GM12878 (cell line): ENCODE results near the gene ITPR3. TPM values are rescaled to one million over a fixed set of nuclear protein-coding genes. Genes with fewer than 3 reads are reported as not detected.

Source experiments
- ATAC-seq: fragments of 200-7000 bp; cut with Tn5 transposase; 3 replicates; pipeline ENCODE4 v1.9.1; 2020; ENCODE audit warnings: mild to moderate bottlenecking, moderate library complexity
- BruUV-seq: library from RNA; stranded (reverse); fragments of 400-500 nt; replicated peaks from 2 replicates; lab custom pipeline; 2021; lab: Mats Ljungman, UMichigan
- CTCF ChIA-PET: fragments of 300-600 bp; sonication (Branson Sonifier 250); formaldehyde crosslinking; extraction: SDS; loops from one replicate; lab custom pipeline; 2021; ENCODE audit warnings: inconsistent platforms; lab: Yijun Ruan, JAX
- POLR2A ChIA-PET: fragments of 350-600 bp; formaldehyde crosslinking; extraction: SDS; loops from one replicate; lab custom pipeline; 2021; ENCODE audit warnings: inconsistent platforms; lab: Charles Lee
- RAD21 ChIA-PET: fragments of 300-600 bp; sonication (Branson Sonifier 250); formaldehyde crosslinking; loops from one replicate; lab custom pipeline; 2023; ENCODE audit warnings: antibody characterized with exemption; ENCODE audit not compliant: unreplicated experiment; lab: Charles Lee
- SMC1A ChIA-PET: fragments of 300-600 bp; sonication (Branson Sonifier 250); formaldehyde crosslinking; loops from one replicate; lab custom pipeline; 2023; ENCODE audit not compliant: unreplicated experiment, uncharacterized antibody; lab: Charles Lee
- DNase-seq: peaks from one replicate; pipeline ENCODE4 v3.0.0-alpha.2; 2011; ENCODE audit warnings: low read depth, low spot score
- FAIRE-seq: peaks from 3 replicates; lab custom pipeline; 2011; peaks lifted over from hg19 to GRCh38; lab: Jason Lieb, UNC
- H2AFZ ChIP-seq: 2 replicates; pipeline ENCODE4 v1.6.0; 2011; ENCODE audit warnings: low read depth, low read length, control low read depth; ENCODE audit not compliant: control insufficient read depth
- H3K27ac ChIP-seq: 2 replicates; pipeline ENCODE4 v1.5.1; 2011; ENCODE audit warnings: control low read depth; ENCODE audit not compliant: control insufficient read depth, insufficient read depth
- H3K27me3 ChIP-seq, 2 experiments: replicated peaks in 1 of 2; 2 replicates each; pipeline versions ENCODE4 v1.6.0 to v1.6.1; 2011; ENCODE audit warnings: low read length in 1 of 2; ENCODE audit not compliant: control insufficient read depth in 2 of 2, insufficient read depth in 2 of 2
- H3K36me3 ChIP-seq, 2 experiments: 2 replicates each; pipeline ENCODE4 v1.5.1; 2011; ENCODE audit warnings: low read length in 1 of 2; ENCODE audit not compliant: control insufficient read depth in 2 of 2, insufficient read depth in 2 of 2
- H3K4me1 ChIP-seq: 2 replicates; pipeline ENCODE4 v1.6.1; 2011; ENCODE audit warnings: mild to moderate bottlenecking, low read length, moderate library complexity, mixed read lengths; ENCODE audit not compliant: control insufficient read depth, insufficient read depth
- H3K4me2 ChIP-seq: 2 replicates; pipeline ENCODE4 v1.6.0; 2011; ENCODE audit warnings: control low read depth; ENCODE audit not compliant: control insufficient read depth, insufficient read depth
- H3K4me3 ChIP-seq: fragments of 200-600 bp; sonication (generic); 2 replicates; pipeline ENCODE4 v1.5.1; 2016
- H3K79me2 ChIP-seq: 2 replicates; pipeline ENCODE4 v1.6.0; 2011; ENCODE audit warnings: low read length; ENCODE audit not compliant: control insufficient read depth, insufficient read depth
- H3K9ac ChIP-seq: 2 replicates; pipeline ENCODE4 v1.8.0; 2011; ENCODE audit warnings: low read length, control low read depth, mixed read lengths; ENCODE audit not compliant: control insufficient read depth, insufficient read depth
- H3K9me3 ChIP-seq: replicated peaks from 3 replicates; pipeline ENCODE4 v1.5.1; 2011; ENCODE audit warnings: mild to moderate bottlenecking, low read length; ENCODE audit not compliant: control insufficient read depth, insufficient read depth
- H4K20me1 ChIP-seq: 2 replicates; pipeline ENCODE4 v1.6.0; 2011; ENCODE audit not compliant: control insufficient read depth, insufficient read depth
- BHLHE40 ChIP-seq, 2 experiments: fragments of 450-650 bp in 1 of 2; IDR thresholded peaks; 2 replicates each; pipeline ENCODE4 v1.6.1; 2011 to 2017; ENCODE audit warnings: low read depth in 2 of 2, borderline replicate concordance in 1 of 2, improper control_type of control experiment in 1 of 2, low read length in 1 of 2, mild to moderate bottlenecking in 1 of 2
- DPF2 ChIP-seq: fragments of 450-650 bp; IDR thresholded peaks from 2 replicates; pipeline ENCODE4 v1.6.1; 2017; ENCODE audit warnings: mild to moderate bottlenecking
- EGR1 ChIP-seq, 2 experiments: IDR thresholded peaks; 1 replicate in 1 of 2; 2 replicates in 1 of 2; pipeline ENCODE4 v1.6.1; 2011 to 2012; ENCODE audit warnings: low read depth in 2 of 2, low read length in 2 of 2, borderline replicate concordance in 1 of 2, mild to moderate bottlenecking in 1 of 2, moderate library complexity in 1 of 2
- FOS ChIP-seq: IDR thresholded peaks from 3 replicates; pipeline ENCODE4 v1.6.1; 2011; ENCODE audit warnings: borderline replicate concordance; ENCODE audit not compliant: insufficient read length; ENCODE audit errors: extremely low read depth
- KDM1A ChIP-seq: fragments of 200-600 bp; sonication (generic); IDR thresholded peaks from 2 replicates; pipeline ENCODE4 v1.6.1; 2016; ENCODE audit warnings: borderline replicate concordance
- MEF2B ChIP-seq: fragments of 450-650 bp; IDR thresholded peaks from 2 replicates; pipeline ENCODE4 v1.6.1; 2018; ENCODE audit warnings: mild to moderate bottlenecking, moderate library complexity; ENCODE audit not compliant: partially characterized antibody, poor library complexity, severe bottlenecking
- NR2C2 ChIP-seq: IDR thresholded peaks from 2 replicates; pipeline ENCODE4 v1.6.1; 2011; ENCODE audit warnings: borderline replicate concordance, low read depth; ENCODE audit not compliant: control insufficient read depth, insufficient read length
- SKIL ChIP-seq: fragments of 450-650 bp; IDR thresholded peaks from 2 replicates; pipeline ENCODE4 v1.6.1; 2017; ENCODE audit warnings: mild to moderate bottlenecking, low read depth, inconsistent platforms; ENCODE audit not compliant: poor library complexity, severe bottlenecking
- SMC3 ChIP-seq: IDR thresholded peaks from 2 replicates; pipeline ENCODE4 v1.6.1; 2011; ENCODE audit warnings: low read length, improper control_type of control experiment, borderline replicate concordance
- SUPT20H ChIP-seq: IDR thresholded peaks from 2 replicates; pipeline ENCODE4 v1.6.1; 2011; ENCODE audit warnings: low read depth, mild to moderate bottlenecking, low read length, moderate library complexity, borderline replicate concordance; ENCODE audit not compliant: control insufficient read depth
- TCF7 ChIP-seq: IDR thresholded peaks from 2 replicates; pipeline ENCODE4 v1.6.1; 2014; ENCODE audit warnings: antibody characterized with exemption, borderline replicate concordance
- USF2 ChIP-seq: IDR thresholded peaks from 2 replicates; pipeline ENCODE4 v1.6.1; 2011; ENCODE audit warnings: low read depth, low read length, improper control_type of control experiment, borderline replicate concordance
- ZNF207 ChIP-seq: fragments of 450-650 bp; IDR thresholded peaks from 2 replicates; pipeline ENCODE4 v1.6.1; 2014; ENCODE audit warnings: antibody characterized with exemption, mild to moderate bottlenecking, borderline replicate concordance
- ZNF24 ChIP-seq: fragments of 450-650 bp; IDR thresholded peaks from 2 replicates; pipeline ENCODE4 v1.6.1; 2017; ENCODE audit warnings: antibody characterized with exemption, mild to moderate bottlenecking
- WGBS: methylation state at CpG from one replicate; pipeline ENCODE4 v1.1.6; 2016; ENCODE audit warnings: low lambda C conversion rate; ENCODE audit not compliant: insufficient replicate concordance, insufficient coverage; ENCODE audit errors: missing lambda C conversion rate; 5-methylcytosine and 5-hydroxymethylcytosine counted together
- in situ Hi-C: fragments of 300-500 bp; cut with MboI; formaldehyde crosslinking; loops from 9 replicates; pipeline ENCODE4 v1.14.3; 2018; ENCODE audit warnings: mixed read lengths
- intact Hi-C: fragments of 100-400 bp; cut with micrococcal nuclease; formaldehyde crosslinking; loops from one replicate; pipeline ENCODE4 v1.14.2; 2022; ENCODE audit not compliant: unreplicated experiment
- polyA plus RNA-seq, 11 experiments: library from polyadenylated mRNA; depleted of rRNA in 4 of 11; unstranded in 6 of 11; stranded (reverse) in 5 of 11; fragments of >200 nt; fragmentation: Nextera tagmentation in 4 of 11; fragmentation: Illumina TruSeq in 1 of 11; extraction: Ambion mirVana in 4 of 11; extraction: Trizol in 1 of 11; gene quantifications; 1 replicate in 1 of 11; 2 replicates in 10 of 11; pipeline versions ENCODE4 v1.2.1 to v1.2.3, GENCODE V29; 2011 to 2016; ENCODE audit warnings: inconsistent platforms in 2 of 11, missing spikeins in 2 of 11, low read depth in 1 of 11
- total RNA-seq, 4 experiments: library from RNA; depleted of rRNA in 3 of 4; stranded (reverse); fragments of >200 nt in 3 of 4; fragmentation: Illumina TruSeq in 1 of 4; extraction: Trizol in 1 of 4; gene quantifications; 2 replicates each; pipeline versions ENCODE4 v1.2.1 to v1.2.3, GENCODE V29; 2013 to 2021

ITPR3 gene
- total and polyA plus RNA-seq, 10 of the 15 experiments (the other 5 are each of a cell fraction or from before 2014, with no cell fraction given) = 0.32 to 34.0 (median 11.9) TPM

- WGBS = 97% methylated on average over 20 of the region's 20 CpGs
- Histone ChIP-seq H3K36me3 (peaks cover 11 to 62% of the 10 kb centered on the region in 2 experiments), H3K27ac (no peak overlapping the region), H3K79me2 (no peaks in the 10 kb centered on the region), H3K9me3 (no peaks in the 10 kb centered on the region), H3K27me3 (no peaks in the 10 kb centered on the region), H3K4me3 (no peak overlapping the region), H2AFZ (no peak overlapping the region), H3K9ac (no peak overlapping the region), H3K4me1 (peaks cover 11% of the 10 kb centered on the region)
- FAIRE-seq (no peak), DNase-seq (no peak)
- intact Hi-C loops = no loop called here
- CTCF ChIA-PET = no interaction called here
- RAD21 ChIA-PET = no interaction called here
- TF ChIP-seq NR2C2 (no peak), MEF2B (no peak), USF2 (no peak), ZNF207 (no peak), SMC3 (no peak), TCF7 (no peak), BHLHE40 (IDR thresholded peaks at IDR 0.05; ENCODE audit: borderline replicate concordance in 1 of 2, low read depth in 2 of 2, low read length in 1 of 2) (no peak), ZNF24 (no peak), SKIL (no peak), DPF2 (no peak), EGR1 (IDR thresholded peaks at IDR 0.05; ENCODE audit: borderline replicate concordance in 1 of 2, low read depth in 2 of 2, low read length in 2 of 2) (no peak), FOS (no peak), SUPT20H (no peak), KDM1A (no peak)
- TF ChIP-seq, all 136 proteins: peak for 0
- Histone ChIP-seq H4K20me1 (no peaks in the 10 kb centered on the region), H3K4me2 (no peak overlapping the region)
- in situ Hi-C loops = no loop called here
- ATAC-seq = no peak
- ChIA-PET SMC1A (no interaction called here), POLR2A (no interaction called here)
- BruUV-seq = no TSS peak
Observed at GRCh38 chr6:33688006-33688405, 66.9 kb downstream of the ITPR3 start.
